NT2/D1 (cell line): Measurements from ENCODE around the gene ATP6AP1.

ENCODE experiments used
- DNase-seq: peaks from one replicate; pipeline ENCODE4 v3.0.0-alpha.2; 2011; ENCODE audit warnings: low read depth, low spot score
- H3K27me3 ChIP-seq: 2 replicates; pipeline ENCODE4 v1.6.0; 2011; ENCODE audit warnings: mild to moderate bottlenecking; ENCODE audit not compliant: insufficient read length, insufficient read depth
- H3K36me3 ChIP-seq: 2 replicates; pipeline ENCODE4 v1.6.1; 2011; ENCODE audit warnings: mild to moderate bottlenecking, low read length, mixed read lengths; ENCODE audit not compliant: insufficient read depth, insufficient read length
- H3K4me1 ChIP-seq: 2 replicates; pipeline ENCODE4 v1.5.1; 2011; ENCODE audit not compliant: insufficient read depth, insufficient read length
- H3K4me3 ChIP-seq: 2 replicates; pipeline ENCODE4 v1.5.1; 2011; ENCODE audit warnings: low read depth; ENCODE audit not compliant: insufficient read length
- H3K9ac ChIP-seq: 2 replicates; pipeline ENCODE4 v1.6.0; 2011; ENCODE audit warnings: low read depth; ENCODE audit not compliant: insufficient read length
- H3K9me3 ChIP-seq: 2 replicates; pipeline ENCODE4 v1.5.1; 2011; ENCODE audit warnings: mild to moderate bottlenecking, low read length; ENCODE audit not compliant: insufficient read depth
- SUZ12 ChIP-seq: IDR thresholded peaks from 2 replicates; pipeline ENCODE4 v1.6.1; 2011; ENCODE audit not compliant: insufficient read length, insufficient read depth; ENCODE audit errors: extremely low read depth
- YY1 ChIP-seq: IDR thresholded peaks from 2 replicates; pipeline ENCODE4 v1.6.1; 2011; ENCODE audit not compliant: insufficient read length, insufficient read depth
- ZNF274 ChIP-seq: IDR thresholded peaks from 2 replicates; pipeline ENCODE4 v1.6.1; 2011; ENCODE audit warnings: mild to moderate bottlenecking, low read depth, low read length

Gene ATP6AP1

DNA sequence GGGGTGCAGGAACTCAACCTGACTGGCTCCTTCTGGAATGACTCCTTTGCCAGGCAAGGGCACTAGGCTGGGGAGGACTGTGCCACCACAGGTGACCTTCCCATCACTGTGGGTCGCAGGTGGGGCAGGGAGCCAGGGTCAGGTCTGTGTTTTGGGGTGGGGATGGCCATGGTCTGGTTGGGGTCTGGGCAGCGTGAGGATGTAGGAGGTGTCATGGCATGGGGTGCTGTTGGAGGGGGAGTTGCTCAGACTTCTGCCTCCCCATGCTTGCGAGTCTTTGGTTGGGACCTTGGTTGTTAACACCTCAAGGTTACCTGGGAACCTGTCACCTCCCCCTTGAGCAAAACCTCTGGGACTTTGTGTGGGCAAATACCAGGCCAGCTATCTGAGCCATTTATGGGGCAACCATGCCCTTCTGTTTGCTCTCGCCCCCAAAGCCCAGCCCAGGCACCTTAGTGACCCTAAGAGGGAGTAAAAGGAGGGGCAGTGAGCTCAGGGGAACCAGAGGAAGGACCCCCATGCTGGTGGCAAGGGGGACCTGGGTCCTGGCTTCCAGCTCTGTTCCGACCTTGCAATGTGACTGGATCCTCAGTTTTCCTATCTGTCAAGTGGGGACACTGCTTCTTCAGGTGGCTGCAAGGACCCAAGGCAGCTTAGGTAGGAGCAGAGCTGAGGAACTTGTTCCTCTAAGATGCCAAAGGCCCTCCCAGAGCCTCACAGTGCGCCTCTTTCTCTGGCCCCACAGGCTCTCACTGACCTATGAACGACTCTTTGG is 6.1 kb downstream of the ATP6AP1 start:
- TF ChIP-seq SUZ12 (no peak), ZNF274 (no peak), YY1 (no peak)
- Histone ChIP-seq H3K9ac (no peak overlapping the region), H3K4me3 (no peak overlapping the region), H3K36me3 (peaks cover 51% of the 10 kb centered on the region), H3K27me3 (no peaks in the 10 kb centered on the region), H3K4me1 (peaks cover 3% of the 10 kb centered on the region), H3K9me3 (no peaks in the 10 kb centered on the region)
- no peak for DNase-seq

DNA sequence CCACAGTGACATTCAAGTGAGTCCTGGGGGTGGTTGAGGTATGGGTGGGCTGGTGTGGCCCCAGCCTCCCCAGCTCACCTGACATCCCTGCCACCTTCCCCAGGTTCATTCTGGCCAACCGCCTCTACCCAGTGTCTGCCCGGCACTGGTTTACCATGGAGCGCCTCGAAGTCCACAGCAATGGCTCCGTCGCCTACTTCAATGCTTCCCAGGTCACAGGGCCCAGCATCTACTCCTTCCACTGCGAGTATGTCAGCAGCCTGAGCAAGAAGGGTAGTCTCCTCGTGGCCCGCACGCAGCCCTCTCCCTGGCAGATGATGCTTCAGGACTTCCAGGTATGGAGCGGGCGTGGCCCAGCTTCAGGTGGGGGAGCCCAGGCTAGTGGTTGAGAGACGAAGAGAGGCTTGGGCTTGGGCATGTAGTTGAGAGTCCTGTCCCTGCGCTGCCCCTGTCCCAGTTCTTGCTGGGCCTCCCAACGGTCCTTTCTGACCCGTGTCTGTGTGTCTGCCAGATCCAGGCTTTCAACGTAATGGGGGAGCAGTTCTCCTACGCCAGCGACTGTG is 6.8 kb downstream of the ATP6AP1 start:
- no peak for DNase-seq
- no peak overlapping the region for H3K9ac ChIP-seq
- H3K36me3 ChIP-seq, result peaks cover 56% of the 10 kb centered on the region
- no peak overlapping the region for H3K4me3 ChIP-seq
- H3K4me1 ChIP-seq, result peaks cover 3% of the 10 kb centered on the region
- no peak for TF ChIP-seq ZNF274
- TF ChIP-seq YY1, result no peak
- TF ChIP-seq SUZ12, result no peak
- H3K27me3 ChIP-seq, result no peaks in the 10 kb centered on the region
- H3K9me3 ChIP-seq, result no peaks in the 10 kb centered on the region

DNA sequence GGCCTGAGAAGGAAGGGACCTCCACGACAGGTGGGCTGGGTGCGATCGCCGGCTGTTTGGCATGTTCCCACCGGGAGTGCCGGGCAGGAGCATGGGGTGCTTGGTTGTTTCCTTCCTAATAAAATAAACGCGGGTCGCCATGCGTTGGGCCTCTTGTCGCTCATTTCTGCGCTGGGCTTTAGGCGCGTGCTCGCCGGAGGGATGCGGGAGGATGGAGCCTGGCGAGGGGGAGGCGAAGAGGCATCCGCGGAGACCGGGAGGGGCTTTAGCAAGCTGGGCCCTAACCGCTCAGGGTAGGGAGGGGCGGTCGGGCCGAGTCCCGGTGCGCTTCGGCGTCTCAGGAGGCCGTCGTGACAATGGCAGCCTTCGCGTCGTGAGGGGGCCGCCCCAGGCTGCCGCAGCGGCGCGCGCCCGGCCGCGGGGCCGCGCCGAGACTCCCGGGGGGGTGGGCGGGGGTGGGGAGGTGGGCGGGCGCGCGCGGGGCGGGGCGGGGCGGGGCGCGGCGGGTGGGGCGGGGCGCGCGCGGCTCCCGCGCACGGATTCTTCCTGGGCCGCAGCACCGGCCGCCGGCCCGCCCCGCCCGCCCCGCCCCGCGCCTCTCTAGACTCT is 8.0 kb downstream of the ATP6AP1 start:
- Histone ChIP-seq H3K4me3 (peak overlapping the region; percentile 8), H3K27me3 (no peaks in the 10 kb centered on the region), H3K9ac (no peak overlapping the region), H3K4me1 (no peaks in the 10 kb centered on the region), H3K36me3 (peaks cover 65% of the 10 kb centered on the region), H3K9me3 (no peaks in the 10 kb centered on the region)
- TF ChIP-seq SUZ12 (no peak), YY1 (no peak), ZNF274 (no peak)
- no peak for DNase-seq

DNA sequence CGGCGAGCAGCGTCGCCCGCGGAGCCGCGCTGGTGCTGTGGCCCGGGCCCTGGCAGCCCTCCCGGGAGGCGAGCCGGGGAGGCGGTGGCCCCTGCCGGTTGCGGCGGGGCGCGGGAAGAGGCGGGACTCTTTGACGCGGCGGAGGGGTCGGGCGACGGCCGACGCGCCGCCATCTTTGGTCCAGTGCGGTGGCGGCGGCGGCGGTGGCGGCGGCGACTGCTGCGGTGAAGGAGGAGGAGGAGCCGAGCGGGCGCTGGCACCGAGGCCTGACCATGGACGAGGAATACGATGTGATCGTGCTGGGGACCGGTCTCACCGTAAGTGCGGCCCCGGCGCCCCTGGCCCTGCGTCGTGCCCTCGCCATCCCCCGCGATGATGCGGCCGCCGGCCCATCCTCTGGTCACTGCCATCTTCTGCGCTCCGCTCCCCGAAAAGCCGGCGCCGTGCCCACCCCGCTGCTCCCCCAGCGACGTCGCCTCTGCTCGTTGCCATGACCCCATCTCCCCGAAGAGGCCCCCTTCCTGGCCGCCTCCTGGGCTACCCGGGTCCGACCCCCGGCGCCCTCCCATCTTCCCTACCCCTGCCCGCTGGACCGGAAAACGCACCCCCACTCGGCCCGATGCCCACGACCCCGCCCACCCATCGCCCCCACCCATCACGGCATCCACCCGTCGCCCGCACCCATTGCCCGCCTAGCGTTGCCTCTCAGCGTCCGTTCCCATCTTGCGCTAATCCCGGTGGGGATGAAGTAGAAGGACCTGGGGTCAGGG is 8.7 kb downstream of the ATP6AP1 start, which contains the start of gene GDI1:
Gene GDI1, plus strand, starts transcription at position 172 of the 770 bp plus-strand sequence. Its CDS starts 101 bp downstream, at position 273.
- peaks cover 72% of the 10 kb centered on the region for H3K36me3 ChIP-seq
- DNase-seq, result no peak
- no peaks in the 10 kb centered on the region for H3K9me3 ChIP-seq

DNA sequence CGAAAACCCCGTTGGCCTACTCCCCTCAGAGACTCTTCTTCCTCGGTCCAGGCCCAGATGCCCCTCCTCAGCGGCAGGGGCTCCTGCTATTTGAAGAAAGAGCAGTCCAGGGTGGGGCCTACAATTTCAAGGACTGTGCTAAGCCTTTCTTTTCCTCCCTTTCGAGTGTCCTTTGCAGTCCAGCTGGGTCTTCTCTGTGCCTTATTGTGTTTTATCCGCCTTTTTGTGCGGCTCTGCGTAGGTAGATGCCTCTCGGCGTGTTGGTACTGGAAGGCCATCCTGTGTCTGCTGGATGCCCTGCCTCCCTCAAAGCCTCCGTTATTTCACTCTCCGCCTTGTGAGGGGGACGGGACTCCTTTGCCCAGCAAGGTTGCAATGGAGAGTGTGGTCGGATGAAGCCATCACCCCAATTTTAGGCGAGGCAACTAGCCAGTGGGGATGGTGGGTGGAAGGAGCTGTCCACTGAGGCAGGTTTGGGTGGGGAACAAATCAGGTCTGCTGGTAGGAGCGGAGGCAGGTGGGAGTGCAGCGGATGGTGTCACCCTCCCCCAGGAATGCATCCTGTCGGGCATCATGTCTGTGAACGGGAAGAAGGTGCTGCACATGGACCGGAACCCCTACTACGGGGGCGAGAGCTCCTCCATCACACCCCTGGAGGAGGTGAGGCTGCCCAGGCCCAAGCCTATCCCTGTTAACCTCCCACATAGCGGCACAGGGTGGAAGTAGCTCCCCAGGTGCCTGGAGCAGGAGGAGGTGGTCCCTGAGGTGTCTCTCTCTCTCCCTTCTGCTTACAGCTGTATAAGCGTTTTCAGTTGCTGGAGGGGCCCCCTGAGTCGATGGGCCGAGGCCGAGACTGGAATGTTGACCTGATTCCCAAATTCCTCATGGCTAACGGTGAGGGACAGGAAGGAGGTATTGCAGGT is 9.8 kb downstream of the ATP6AP1 start:
- H3K27me3 ChIP-seq, result no peaks in the 10 kb centered on the region
- TF ChIP-seq ZNF274, result no peak
- TF ChIP-seq SUZ12, result no peak
- no peak for TF ChIP-seq YY1
- H3K9me3 ChIP-seq, result no peaks in the 10 kb centered on the region
- H3K36me3 ChIP-seq, result peaks cover 69% of the 10 kb centered on the region
- H3K9ac ChIP-seq, result peak overlapping the region; percentile 56
- DNase-seq, result no peak
- H3K4me1 ChIP-seq, result no peaks in the 10 kb centered on the region
- H3K4me3 ChIP-seq, result peak overlapping the region; percentile 56

More for the DNA sequence above, 8.7 kb downstream of the ATP6AP1 start, which contains the start of gene GDI1:
- TF ChIP-seq YY1, result peak; percentile 34
- TF ChIP-seq ZNF274, result no peak
- Histone ChIP-seq H3K4me3 (peak within 1 kb of the TSS; percentile 56), H3K27me3 (no peaks in the 10 kb centered on the region), H3K4me1 (no peaks in the 10 kb centered on the region), H3K9ac (peak within 1 kb of the TSS; percentile 76)

DNA sequence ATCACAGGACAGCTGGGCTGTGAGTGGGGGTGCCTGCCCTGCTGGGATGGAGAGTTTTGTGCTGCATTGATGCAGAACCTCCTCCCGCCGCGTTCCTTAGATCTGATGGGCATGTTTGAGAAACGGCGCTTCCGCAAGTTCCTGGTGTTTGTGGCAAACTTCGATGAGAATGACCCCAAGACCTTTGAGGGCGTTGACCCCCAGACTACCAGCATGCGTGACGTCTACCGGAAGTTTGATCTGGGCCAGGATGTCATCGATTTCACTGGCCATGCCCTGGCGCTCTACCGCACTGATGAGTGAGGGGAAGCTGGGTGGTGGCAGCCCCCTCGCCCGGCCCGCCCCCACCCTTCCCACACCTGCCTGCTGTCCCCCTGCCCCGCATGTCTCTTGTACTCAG is 11.4 kb downstream of the ATP6AP1 start:
- H3K9me3 ChIP-seq, result no peaks in the 10 kb centered on the region
- H3K4me3 ChIP-seq, result no peak overlapping the region
- no peak overlapping the region for H3K9ac ChIP-seq
- H3K4me1 ChIP-seq, result no peaks in the 10 kb centered on the region
- no peak for DNase-seq
- H3K27me3 ChIP-seq, result no peaks in the 10 kb centered on the region
- H3K36me3 ChIP-seq, result peaks cover 55% of the 10 kb centered on the region
- TF ChIP-seq ZNF274 (no peak), YY1 (no peak), SUZ12 (no peak)
